Stimulated activated CD4-positive, alpha-beta T cell treated with anti-CD3 and anti-CD28 coated beads, Interleukin-4, amount 100 ng/mL, for 4 hours (primary cell): ENCODE measurements around the gene PCED1B.

Experiments used
- DNase-seq, 2 experiments: peaks; one replicate each; pipeline ENCODE4 v3.0.0-alpha.2; 2020

PCED1B gene

GRCh38 chr12:47280543-47281300 is 201.3 kb downstream of the PCED1B start:
- no peak for DNase-seq

- peak in 1 of 2 experiments; percentile 47 for DNase-seq
These were observed 202.3 kb downstream of the PCED1B start for GRCh38 chr12:47281667-47282171.

- DNase-seq = no peak
These were observed 202.8 kb downstream of the PCED1B start for GRCh38 chr12:47282206-47282605.
